Measurements from ENCODE around the gene ROR2.

- TF ChIP-seq ZFP30 (CRISPR knock-in tag; IDR thresholded peaks at IDR 0.05) (no peak), ZNF70 (CRISPR knock-in tag; IDR thresholded peaks at IDR 0.05) (no peak), ISL1 (CRISPR knock-in tag; IDR thresholded peaks at IDR 0.05) (no peak), POU6F1 (CRISPR knock-in tag; IDR thresholded peaks at IDR 0.05; ENCODE audit: borderline replicate concordance, low read depth) (no peak), SNAI2 (CRISPR knock-in tag; IDR thresholded peaks at IDR 0.05) (no peak), PPARA (CRISPR knock-in tag; IDR thresholded peaks at IDR 0.05; ENCODE audit: borderline replicate concordance) (no peak)
These were observed 147.6 kb downstream of the ROR2 start for GRCh38 chr9:91802391-91802790.

Data from SK-N-SH treated with all-trans-retinoic acid at 6 μM for 48 hours (cell line).